ENCODE measurements around the gene UTP25.
"Not testable (repeated sequence)": the region's sequence is repeated elsewhere in the genome, so short reads cannot be mapped to it uniquely, and the experiment has no call there.

The UTP25 gene

DNA sequence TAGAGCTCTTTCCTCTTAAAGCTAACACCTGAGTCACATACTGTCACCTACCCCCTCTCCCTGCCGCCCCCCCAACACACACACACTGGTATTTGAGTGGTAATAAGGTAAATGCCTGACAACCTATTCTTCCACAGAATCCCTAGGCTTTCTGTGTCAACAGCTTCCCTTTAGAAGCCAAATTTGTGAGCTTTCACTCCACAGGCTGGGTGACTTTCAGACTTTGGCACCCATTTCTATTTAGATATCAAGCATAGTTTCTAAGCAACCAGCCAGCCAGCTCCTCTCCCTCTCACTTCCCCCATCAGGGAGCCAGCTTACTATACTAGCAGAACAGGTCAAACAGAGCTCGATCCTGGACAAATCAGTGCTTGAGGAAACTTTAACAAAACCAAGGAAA is 40.2 kb upstream of the UTP25 start:
- Histone ChIP-seq H3K27ac (no peak overlapping the region), H3K4me1 (peaks cover 12 to 23% (median 18%) of the 10 kb centered on the region in 10 experiments), H3K4me3 (no peak overlapping the region), H4K20me1 (no peaks in the 10 kb centered on the region), H3K4me2 (no peak overlapping the region), H3K9me3 (replicated peaks in 1 of 11) (peaks cover 0 to 9% (median 0%) of the 10 kb centered on the region in 11 experiments; a peak in 3 of 22 replicates), H3K36me3 (peaks cover 0 to 9% (median 6%) of the 10 kb centered on the region in 11 experiments; a peak in 17 of 22 replicates), H3K9ac (no peak overlapping the region), H3K27me3 (no peaks in the 10 kb centered on the region)
- no peak for TF ChIP-seq Cebpa-rat (IDR thresholded peaks at IDR 0.05)

DNA sequence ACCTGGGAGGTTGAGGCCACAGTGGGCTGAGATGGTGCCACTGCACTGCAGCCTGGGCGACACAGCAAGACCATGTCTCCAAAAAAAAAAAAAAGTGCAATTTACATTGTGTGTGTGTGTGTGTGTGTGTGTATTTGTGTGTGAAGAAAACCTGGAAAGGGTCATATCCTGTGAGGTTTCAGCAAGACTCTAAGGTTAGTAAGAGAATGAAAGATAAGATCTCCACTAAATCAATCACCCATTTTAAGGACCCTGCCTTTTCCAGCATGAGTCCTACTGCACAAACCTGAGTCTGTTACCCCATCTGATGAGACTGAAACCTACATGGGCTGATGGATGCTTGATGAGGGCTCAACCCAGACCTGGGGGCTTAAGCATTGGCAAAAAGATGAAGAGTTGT is 38.5 kb upstream of the UTP25 start:
- H3K4me1 ChIP-seq = peaks cover 0 to 9% (median 6%) of the 10 kb centered on the region in 10 experiments; a peak in 14 of 20 replicates
- no peaks in the 10 kb centered on the region for H4K20me1 ChIP-seq
- H3K4me3 ChIP-seq = no peak overlapping the region
- H3K36me3 ChIP-seq = no peaks in the 10 kb centered on the region
- no peak for TF ChIP-seq Cebpa-rat (IDR thresholded peaks at IDR 0.05)
- H3K4me2 ChIP-seq = no peak overlapping the region
- H3K9ac ChIP-seq = no peak overlapping the region
- H3K27ac ChIP-seq = no peak overlapping the region
- H3K9me3 ChIP-seq (replicated peaks in 1 of 11) = peaks cover 0 to 12% (median 0%) of the 10 kb centered on the region in 11 experiments; a peak in 4 of 22 replicates
- H3K27me3 ChIP-seq = no peaks in the 10 kb centered on the region

DNA sequence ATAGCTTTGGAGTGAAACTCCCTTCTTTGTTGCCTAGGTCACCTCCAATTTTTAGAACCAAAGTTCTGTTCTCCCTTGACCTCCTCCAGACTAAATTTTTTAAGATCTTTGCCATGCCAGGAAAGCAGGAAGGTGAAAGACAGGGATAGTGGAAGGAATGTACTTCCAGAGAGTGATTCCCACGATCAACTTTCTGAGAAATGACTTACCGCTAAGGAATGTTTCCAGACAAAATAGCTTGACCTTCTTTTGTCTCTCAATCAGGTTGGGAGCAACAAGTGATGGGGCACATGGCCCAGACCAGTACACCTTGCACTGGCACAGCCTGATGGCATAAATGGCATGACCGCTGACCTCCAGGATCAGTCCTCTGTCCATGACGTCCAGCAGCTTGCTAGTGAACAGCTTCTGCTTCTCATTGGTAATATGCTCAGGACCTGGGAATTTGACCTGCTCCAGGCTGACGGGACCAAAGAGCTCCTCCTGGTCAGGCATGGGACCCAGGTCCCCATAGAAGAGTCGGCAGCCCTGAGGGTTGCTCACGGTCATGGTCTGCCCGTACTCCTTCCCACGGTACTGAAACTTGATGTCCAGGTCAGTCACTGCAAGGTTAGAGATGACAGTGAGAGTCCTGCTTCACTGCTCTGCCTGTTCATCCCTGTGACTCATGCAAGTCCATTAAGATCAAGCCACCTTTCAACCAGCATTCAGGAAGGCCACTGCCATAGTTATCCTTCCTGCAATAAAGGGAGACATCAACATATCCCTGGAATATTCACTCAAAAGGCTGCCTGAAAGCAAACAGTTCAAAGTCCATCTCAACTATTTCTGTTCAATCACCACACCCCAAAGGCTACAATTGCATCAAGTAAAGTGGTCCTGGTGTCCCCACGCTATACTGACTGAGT is 37.2 kb upstream of the UTP25 start:
- H3K9me3 ChIP-seq (replicated peaks in 1 of 11) = peaks cover 0 to 4% (median 0%) of the 10 kb centered on the region in 11 experiments; a peak in 3 of 22 replicates
- no peak overlapping the region for H3K27ac ChIP-seq
- no peak overlapping the region for H3K4me3 ChIP-seq
- no peak for TF ChIP-seq Cebpa-rat (IDR thresholded peaks at IDR 0.05)
- H4K20me1 ChIP-seq = no peaks in the 10 kb centered on the region
- H3K9ac ChIP-seq = no peak overlapping the region
- no peaks in the 10 kb centered on the region for H3K27me3 ChIP-seq
- H3K4me1 ChIP-seq = no peaks in the 10 kb centered on the region; a peak in 1 of 20 replicates
- no peak overlapping the region for H3K4me2 ChIP-seq
- no peaks in the 10 kb centered on the region for H3K36me3 ChIP-seq

DNA sequence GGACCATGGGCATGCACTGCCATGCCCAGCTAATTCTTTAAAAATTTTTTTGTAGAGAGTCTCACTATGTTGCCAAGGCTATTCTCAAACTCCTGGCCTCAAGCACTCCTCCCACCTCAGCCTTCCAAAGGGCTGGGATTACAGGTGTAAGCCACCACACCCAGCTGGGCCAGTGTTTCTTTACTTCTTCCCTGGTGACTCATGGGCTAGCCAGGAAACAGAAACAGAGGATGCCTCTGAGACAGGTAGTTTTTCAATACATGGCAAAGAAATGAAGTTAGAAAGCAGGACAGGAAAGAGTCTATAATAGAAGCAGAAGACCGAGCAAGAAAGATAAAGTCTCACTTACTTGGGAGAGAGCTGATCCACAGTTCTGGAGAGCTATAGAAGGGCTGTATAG is 35.9 kb upstream of the UTP25 start:
- no peak for TF ChIP-seq Cebpa-rat (IDR thresholded peaks at IDR 0.05)

DNA sequence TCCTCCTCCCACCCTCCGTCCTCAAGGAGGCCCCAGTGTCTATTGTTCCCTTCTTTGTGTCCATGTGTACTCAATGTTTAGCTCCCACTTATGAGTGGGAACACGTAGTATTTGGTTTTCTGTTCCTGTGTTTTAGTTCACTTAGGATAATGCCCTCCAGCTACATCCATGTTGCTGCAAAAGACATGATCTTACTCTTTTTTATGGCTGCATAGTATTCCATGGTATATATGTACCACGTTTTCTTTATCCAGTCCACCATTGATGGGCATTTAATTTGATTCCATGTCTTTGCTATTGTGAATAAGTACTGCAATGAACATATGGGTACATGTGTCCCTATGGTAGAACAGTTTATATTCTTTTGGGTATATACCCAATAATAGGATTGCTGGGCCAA is 34.1 kb upstream of the UTP25 start:
- H3K4me1 ChIP-seq = peaks cover 0 to 11% (median 0%) of the 10 kb centered on the region in 10 experiments; a peak in 8 of 20 replicates
- H3K27ac ChIP-seq; H3K27me3 ChIP-seq; H4K20me1 ChIP-seq; H3K4me3 ChIP-seq; H3K36me3 ChIP-seq; H3K9me3 ChIP-seq (replicated peaks in 1 of 11); H3K4me2 ChIP-seq; H3K9ac ChIP-seq: not testable (repeated sequence)

More for the DNA sequence above, 35.9 kb upstream of the UTP25 start:
- Histone ChIP-seq H3K9me3 (replicated peaks in 1 of 11) (peaks cover 0 to 3% (median 0%) of the 10 kb centered on the region in 11 experiments; a peak in 1 of 22 replicates), H3K27ac (no peak overlapping the region), H3K27me3 (no peaks in the 10 kb centered on the region), H3K4me2 (no peak overlapping the region), H3K36me3 (no peaks in the 10 kb centered on the region), H3K9ac (no peak overlapping the region), H4K20me1 (no peaks in the 10 kb centered on the region), H3K4me1 (no peaks in the 10 kb centered on the region), H3K4me3 (no peak overlapping the region)

DNA sequence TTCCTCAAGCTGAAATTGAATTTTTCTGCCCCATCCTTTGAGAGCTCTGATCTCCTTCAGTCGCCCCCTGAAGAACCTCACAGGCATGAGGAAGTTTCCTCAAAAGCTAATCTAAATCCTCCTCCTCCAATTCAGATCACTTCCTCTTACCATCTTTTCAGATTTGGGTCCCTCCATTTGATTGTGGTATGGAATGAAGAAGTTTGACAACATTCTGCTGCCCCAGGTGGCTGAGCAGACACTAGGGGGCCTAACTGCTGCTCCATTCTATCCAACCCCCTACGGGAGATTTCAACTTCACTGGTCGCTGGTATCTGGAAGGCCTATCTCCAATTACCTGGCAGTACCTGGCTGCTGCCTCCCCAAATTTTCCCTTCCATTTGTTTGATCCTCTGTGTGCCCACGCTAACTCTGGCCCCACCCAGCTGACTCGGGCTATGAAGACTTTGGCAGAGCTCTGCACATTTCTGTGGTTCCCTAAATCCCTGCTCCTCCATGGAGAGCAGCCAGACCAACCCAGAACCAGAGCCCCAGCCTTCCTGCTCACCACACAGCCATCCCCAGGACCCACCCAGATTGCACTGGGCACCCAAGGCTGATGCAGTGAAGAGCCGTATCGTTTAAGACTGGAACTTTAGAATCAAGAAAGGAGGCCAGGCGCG is 29.7 kb upstream of the UTP25 start:
- no peaks in the 10 kb centered on the region for H4K20me1 ChIP-seq
- TF ChIP-seq Cebpa-rat (IDR thresholded peaks at IDR 0.05) = no peak
- no peak overlapping the region for H3K27ac ChIP-seq

DNA sequence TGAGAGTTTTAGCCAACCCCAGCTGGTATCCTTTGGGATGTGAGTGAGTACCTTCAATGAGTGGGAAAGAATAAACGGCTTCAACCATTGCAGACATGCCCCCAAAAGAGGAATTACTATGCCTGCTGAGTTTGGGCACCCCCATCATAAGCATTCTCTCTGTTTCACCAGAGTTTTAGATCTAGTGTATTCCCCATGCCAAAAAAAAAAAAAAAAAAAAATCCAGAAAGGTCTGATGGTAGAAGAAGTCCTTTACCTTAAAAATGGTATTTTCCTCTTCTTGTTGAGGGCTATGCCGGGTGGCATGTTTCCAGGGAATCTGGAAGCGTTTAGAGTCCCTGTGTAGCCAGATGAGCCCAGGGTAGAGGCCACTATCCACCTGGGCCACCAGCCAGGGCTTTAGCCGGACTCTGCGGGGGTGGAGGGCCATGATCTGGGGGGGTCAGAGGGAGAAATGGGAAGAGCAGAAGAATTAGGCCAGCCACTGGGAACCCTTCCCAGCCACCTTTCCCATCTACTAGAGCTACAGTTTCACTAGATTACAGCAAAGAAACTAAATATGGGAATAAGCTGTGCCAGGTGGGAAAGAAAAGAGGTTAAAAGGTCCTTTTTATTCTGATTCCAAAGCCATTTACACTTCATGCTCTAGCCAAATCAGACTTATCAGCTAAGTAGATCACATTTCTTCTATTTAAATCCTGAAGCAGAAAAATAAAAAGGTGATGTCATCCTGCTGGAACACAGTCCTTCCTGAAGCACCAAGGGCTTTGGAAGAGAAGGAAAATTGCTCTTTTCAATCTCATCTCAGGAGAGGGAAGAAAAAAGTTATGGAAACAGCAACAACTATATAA is 26.6 kb upstream of the UTP25 start:
- H3K4me3 ChIP-seq = no peak overlapping the region
- H3K4me2 ChIP-seq = no peak overlapping the region
- no peaks in the 10 kb centered on the region for H3K36me3 ChIP-seq
- no peaks in the 10 kb centered on the region for H4K20me1 ChIP-seq
- peaks cover 0 to 15% (median 0%) of the 10 kb centered on the region in 10 experiments; a peak in 8 of 20 replicates for H3K4me1 ChIP-seq
- no peaks in the 10 kb centered on the region for H3K27me3 ChIP-seq
- no peak overlapping the region for H3K27ac ChIP-seq
- H3K9ac ChIP-seq = no peak overlapping the region
- H3K9me3 ChIP-seq (replicated peaks in 1 of 11) = peaks cover 0 to 8% (median 5%) of the 10 kb centered on the region in 11 experiments; a peak in 8 of 22 replicates
- no peak for TF ChIP-seq Cebpa-rat (IDR thresholded peaks at IDR 0.05)

More for the DNA sequence above, 29.7 kb upstream of the UTP25 start:
- Histone ChIP-seq H3K36me3 (no peaks in the 10 kb centered on the region), H3K27me3 (no peaks in the 10 kb centered on the region), H3K4me3 (no peak overlapping the region), H3K4me1 (peaks cover 0 to 11% (median 0%) of the 10 kb centered on the region in 10 experiments; a peak in 8 of 20 replicates), H3K9ac (no peak overlapping the region), H3K9me3 (replicated peaks in 1 of 11) (peaks cover 0 to 3% (median 0%) of the 10 kb centered on the region in 11 experiments; a peak in 1 of 22 replicates), H3K4me2 (peak overlapping the region in 2 of 11 experiments; percentile 27 to 46; a peak in 2 of 22 replicates)

GRCh38 chr1:209802117-209802779 is 25.5 kb upstream of the UTP25 start:
- H3K9me3 ChIP-seq (replicated peaks in 1 of 11) = peaks cover 0 to 8% (median 6%) of the 10 kb centered on the region in 11 experiments; a peak in 8 of 22 replicates
- no peak overlapping the region for H3K9ac ChIP-seq
- no peak overlapping the region for H3K4me2 ChIP-seq
- peaks cover 0 to 26% (median 0%) of the 10 kb centered on the region in 10 experiments; a peak in 8 of 20 replicates for H3K4me1 ChIP-seq
- H3K4me3 ChIP-seq = no peak overlapping the region
- no peaks in the 10 kb centered on the region for H3K36me3 ChIP-seq
- no peaks in the 10 kb centered on the region for H3K27me3 ChIP-seq
- no peak overlapping the region for H3K27ac ChIP-seq
- H4K20me1 ChIP-seq = no peaks in the 10 kb centered on the region
- no peak for TF ChIP-seq Cebpa-rat (IDR thresholded peaks at IDR 0.05)
